B cell (primary cell): ENCODE measurements around the gene FHIT.

ENCODE experiments used
- CTCF ChIP-seq: fragments of 200-600 bp; IDR thresholded peaks from one replicate; pipeline ENCODE4 v1.8.0; 2022; ENCODE audit warnings: antibody characterized with exemption, mild to moderate bottlenecking
- EZH2 ChIP-seq: IDR thresholded peaks from 2 replicates; pipeline ENCODE4 v1.6.1; 2012; ENCODE audit warnings: borderline replicate concordance, low read depth, mild to moderate bottlenecking, moderate library complexity, low read length; ENCODE audit not compliant: insufficient read depth, poor library complexity, severe bottlenecking

GRCh38 chr3:60890226-60890625 lies 361.0 kb downstream of the FHIT start:
- TF ChIP-seq CTCF (no peak), EZH2 (no peak)
